Activated naive CD4-positive, alpha-beta T cell treated with anti-CD3 and anti-CD28 coated beads, Interleukin-2, amount 50 U/mL, for 16 hours (primary cell): Measurements from ENCODE around the gene AIP.

ENCODE experiments used
- DNase-seq: peaks from one replicate; pipeline ENCODE4 v3.0.0-alpha.2; 2020

Gene AIP

GRCh38 chr11:67482827-67483798, at the start of gene AIP:
TSS of gene AIP (plus strand) at chr11:67483026. CDS start at chr11:67483159, 133 bp downstream.
- DNase-seq: peak; percentile 98

GRCh38 chr11:67433536-67434394, 49.1 kb upstream of the AIP start:
- DNase-seq: no peak

- DNase-seq: no peak
These were observed 48.4 kb upstream of the AIP start for GRCh38 chr11:67434395-67434881.

GRCh38 chr11:67435031-67435726, 47.6 kb upstream of the AIP start:
- no peak for DNase-seq

GRCh38 chr11:67435727-67436458, 46.9 kb upstream of the AIP start:
- DNase-seq: no peak

GRCh38 chr11:67436459-67437081, 46.3 kb upstream of the AIP start:
- DNase-seq: peak; percentile 71

- peak; percentile 64 for DNase-seq
These were observed 45.6 kb upstream of the AIP start, which contains the start of gene PTPRCAP for GRCh38 chr11:67437082-67437808. TSS of gene PTPRCAP (minus strand) at chr11:67437682. CDS start at chr11:67437619, 63 bp downstream.

- DNase-seq: no peak
These were observed 45.0 kb upstream of the AIP start for GRCh38 chr11:67437809-67438157.

- peak; percentile 82 for DNase-seq
These were observed 44.5 kb upstream of the AIP start for GRCh38 chr11:67438158-67438902.

GRCh38 chr11:67439321-67440228, 43.3 kb upstream of the AIP start:
- DNase-seq: no peak

GRCh38 chr11:67440229-67441097, 42.4 kb upstream of the AIP start:
- no peak for DNase-seq

- no peak for DNase-seq
These were observed 41.7 kb upstream of the AIP start for GRCh38 chr11:67441098-67441563.

GRCh38 chr11:67441731-67442351, 41.0 kb upstream of the AIP start:
- no peak for DNase-seq

- no peak for DNase-seq
These were observed 40.1 kb upstream of the AIP start for GRCh38 chr11:67442504-67443404.

- DNase-seq: no peak
These were observed 37.3 kb upstream of the AIP start for GRCh38 chr11:67445515-67445914.

- no peak for DNase-seq
These were observed 34.6 kb upstream of the AIP start for GRCh38 chr11:67448220-67448609.
